Activated B cell treated with CpG ODN at 0.5 μM for 24 hours (primary cell): Measurements from ENCODE around the gene MEOX2. TPM values are rescaled to one million over a fixed set of nuclear protein-coding genes. Genes with fewer than 3 reads are reported as not detected.

Experiments used
- ATAC-seq: fragments of 200-7000 bp; cut with Tn5 transposase; one replicate; pipeline ENCODE4 v1.10.0; 2021; ENCODE audit warnings: low read depth, mild to moderate bottlenecking, moderate library complexity
- CTCF ChIA-PET: fragments of 350-600 bp; sonication (Branson Sonifier 250); formaldehyde crosslinking; loops from one replicate; lab custom pipeline; 2021; ENCODE audit warnings: antibody characterized with exemption; lab: Charles Lee
- POLR2A ChIA-PET: fragments of 350-600 bp; sonication (Branson Sonifier 250); formaldehyde crosslinking; loops from one replicate; lab custom pipeline; 2021; ENCODE audit warnings: antibody characterized with exemption; lab: Charles Lee
- DNase-seq: peaks from one replicate; pipeline ENCODE4 v3.0.0; 2022
- H3K27ac Mint-ChIP-seq: one replicate; pipeline ENCODE4 v1.8.0; 2020; ENCODE audit warnings: mixed read lengths
- H3K27me3 Mint-ChIP-seq: one replicate; pipeline ENCODE4 v1.8.0; 2021; ENCODE audit warnings: mixed read lengths
- H3K36me3 Mint-ChIP-seq: one replicate; pipeline ENCODE4 v1.8.0; 2021; ENCODE audit warnings: low read depth, mixed read lengths
- H3K4me1 Mint-ChIP-seq: one replicate; pipeline ENCODE4 v1.8.0; 2021; ENCODE audit warnings: mixed read lengths
- H3K4me3 Mint-ChIP-seq: one replicate; pipeline ENCODE4 v1.8.0; 2020; ENCODE audit warnings: mild to moderate bottlenecking, mixed read lengths
- H3K9me3 Mint-ChIP-seq: one replicate; pipeline ENCODE4 v1.8.0; 2020; ENCODE audit warnings: mixed read lengths
- CTCF ChIP-seq: fragments of 200-600 bp; IDR thresholded peaks from one replicate; pipeline ENCODE4 v1.8.0; 2022; ENCODE audit warnings: antibody characterized with exemption, mild to moderate bottlenecking
- intact Hi-C: fragments of 100-400 bp; cut with micrococcal nuclease; formaldehyde crosslinking; loops from one replicate; pipeline ENCODE4 v1.15.1; 2024
- total RNA-seq: library from RNA; stranded (reverse); gene quantifications from 2 replicates; pipeline ENCODE4 v1.2.3, GENCODE V29; 2022

The MEOX2 gene
- total RNA-seq, 1 donor from 2014 or later, result not detected

GRCh38 chr7:15681631-15682030 lies 4.9 kb downstream of the MEOX2 start:
- Mint-ChIP-seq H3K27me3 (peaks cover 13% of the 10 kb centered on the region), H3K27ac (no peak overlapping the region), H3K9me3 (no peaks in the 10 kb centered on the region), H3K4me1 (no peaks in the 10 kb centered on the region), H3K36me3 (no peaks in the 10 kb centered on the region), H3K4me3 (no peak overlapping the region)
- TF ChIP-seq CTCF, result no peak
- ATAC-seq (no peak), DNase-seq (no peak)
- POLR2A ChIA-PET, result no interaction called here
- CTCF ChIA-PET, result no interaction called here
- intact Hi-C loops, result no loop called here

- ATAC-seq, result no peak
- Mint-ChIP-seq H3K4me1 (no peaks in the 10 kb centered on the region), H3K27me3 (peaks cover 10% of the 10 kb centered on the region), H3K36me3 (no peaks in the 10 kb centered on the region), H3K4me3 (no peak overlapping the region), H3K27ac (no peak overlapping the region), H3K9me3 (no peaks in the 10 kb centered on the region)
- POLR2A ChIA-PET, result no interaction called here
- no peak for DNase-seq
- CTCF ChIA-PET, result no interaction called here
- no peak for TF ChIP-seq CTCF
- intact Hi-C loops, result no loop called here
Observed at GRCh38 chr7:15681186-15681585, 5.3 kb downstream of the MEOX2 start.

GRCh38 chr7:15680446-15680845 lies 6.0 kb downstream of the MEOX2 start:
- H3K4me1 Mint-ChIP-seq, result no peaks in the 10 kb centered on the region
- POLR2A ChIA-PET, result no interaction called here
- no peak for TF ChIP-seq CTCF
- DNase-seq (no peak), ATAC-seq (no peak)
- intact Hi-C loops, result no loop called here
- peaks cover 2% of the 10 kb centered on the region for H3K9me3 Mint-ChIP-seq
- H3K27ac Mint-ChIP-seq, result no peak overlapping the region
- CTCF ChIA-PET, result no interaction called here
- no peak overlapping the region for H3K4me3 Mint-ChIP-seq
- H3K27me3 Mint-ChIP-seq, result peaks cover 2% of the 10 kb centered on the region
- no peaks in the 10 kb centered on the region for H3K36me3 Mint-ChIP-seq

DNA sequence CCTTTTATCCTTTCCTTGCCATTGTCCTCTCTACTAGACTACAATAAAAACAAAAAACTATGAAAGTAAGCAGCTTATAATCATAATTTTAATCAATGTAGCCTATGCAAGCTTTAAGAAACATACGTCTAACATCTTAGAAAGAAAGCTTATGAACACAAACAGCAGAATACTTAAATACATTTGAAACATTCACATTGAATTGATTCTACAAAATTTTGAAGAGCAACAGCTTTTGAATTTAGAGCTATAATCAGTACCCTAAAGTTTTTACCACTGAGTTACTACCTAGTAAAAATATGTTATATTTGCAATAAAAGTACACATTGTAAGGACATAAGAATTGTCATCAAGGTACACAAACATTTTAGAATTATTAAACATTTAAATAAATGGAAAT lies 7.2 kb downstream of the MEOX2 start:
- H3K27ac Mint-ChIP-seq, result no peak overlapping the region
- DNase-seq (no peak), ATAC-seq (no peak)
- H3K4me1 Mint-ChIP-seq, result no peaks in the 10 kb centered on the region
- ChIA-PET POLR2A (no interaction called here), CTCF (no interaction called here)
- intact Hi-C loops, result no loop called here
- H3K4me3 Mint-ChIP-seq, result no peak overlapping the region
- TF ChIP-seq CTCF, result no peak
- no peaks in the 10 kb centered on the region for H3K36me3 Mint-ChIP-seq
- no peaks in the 10 kb centered on the region for H3K27me3 Mint-ChIP-seq
- peaks cover 2% of the 10 kb centered on the region for H3K9me3 Mint-ChIP-seq

GRCh38 chr7:15678653-15679052 lies 7.8 kb downstream of the MEOX2 start:
- ATAC-seq (no peak), DNase-seq (no peak)
- Mint-ChIP-seq H3K27ac (no peak overlapping the region), H3K27me3 (no peaks in the 10 kb centered on the region), H3K36me3 (no peaks in the 10 kb centered on the region), H3K9me3 (peaks cover 2% of the 10 kb centered on the region), H3K4me3 (no peak overlapping the region), H3K4me1 (no peaks in the 10 kb centered on the region)
- no peak for TF ChIP-seq CTCF
- intact Hi-C loops, result no loop called here
- ChIA-PET CTCF (no interaction called here), POLR2A (no interaction called here)
